ENCODE measurements around the gene MYL9. TPM values are rescaled to one million over a fixed set of nuclear protein-coding genes. Genes with fewer than 3 reads are reported as not detected.

MYL9 gene
- total RNA-seq, 2 donors from 2014 or later: 558 to 602 TPM

- no peaks in the 10 kb centered on the region for H3K27me3 ChIP-seq
- TF ChIP-seq CTCF (IDR thresholded peaks at IDR 0.05): no peak
- no peak for DNase-seq (ENCODE audit: low spot score)
- H3K27ac ChIP-seq: no peak overlapping the region
- peaks cover 46% of the 10 kb centered on the region for H3K36me3 ChIP-seq
- H3K4me3 ChIP-seq: no peak overlapping the region
- no peaks in the 10 kb centered on the region for H3K4me1 ChIP-seq
- H3K9me3 ChIP-seq: no peaks in the 10 kb centered on the region
Measured at GRCh38 chr20:36582322-36582721, 41.0 kb downstream of the MYL9 start.

GRCh38 chr20:36582821-36583220, 41.5 kb downstream of the MYL9 start:
- TF ChIP-seq CTCF (IDR thresholded peaks at IDR 0.05): no peak
- Histone ChIP-seq H3K4me3 (no peak overlapping the region), H3K4me1 (no peaks in the 10 kb centered on the region), H3K27me3 (no peaks in the 10 kb centered on the region), H3K36me3 (peaks cover 46% of the 10 kb centered on the region), H3K9me3 (no peaks in the 10 kb centered on the region), H3K27ac (no peak overlapping the region)
- no peak for DNase-seq (ENCODE audit: low spot score)

GRCh38 chr20:36584018-36584481, 42.7 kb downstream of the MYL9 start:
- Histone ChIP-seq H3K27ac (no peak overlapping the region), H3K9me3 (no peaks in the 10 kb centered on the region), H3K4me3 (no peak overlapping the region), H3K36me3 (peaks cover 39% of the 10 kb centered on the region), H3K4me1 (no peaks in the 10 kb centered on the region), H3K27me3 (no peaks in the 10 kb centered on the region)
- TF ChIP-seq CTCF (IDR thresholded peaks at IDR 0.05): no peak
- DNase-seq (ENCODE audit: low spot score): no peak

- no peak for DNase-seq (ENCODE audit: low spot score)
- Histone ChIP-seq H3K27ac (no peak overlapping the region), H3K9me3 (no peaks in the 10 kb centered on the region), H3K36me3 (peaks cover 30% of the 10 kb centered on the region), H3K4me1 (no peaks in the 10 kb centered on the region), H3K27me3 (no peaks in the 10 kb centered on the region), H3K4me3 (no peak overlapping the region)
- no peak for TF ChIP-seq CTCF (IDR thresholded peaks at IDR 0.05)
Measured at GRCh38 chr20:36585410-36586125, 44.2 kb downstream of the MYL9 start.

GRCh38 chr20:36587388-36588070, 46.2 kb downstream of the MYL9 start:
- Histone ChIP-seq H3K27ac (no peak overlapping the region), H3K4me1 (no peaks in the 10 kb centered on the region), H3K27me3 (no peaks in the 10 kb centered on the region), H3K36me3 (peaks cover 14% of the 10 kb centered on the region), H3K9me3 (no peaks in the 10 kb centered on the region), H3K4me3 (no peak overlapping the region)
- no peak for DNase-seq (ENCODE audit: low spot score)
- no peak for TF ChIP-seq CTCF (IDR thresholded peaks at IDR 0.05)
